Measurements from ENCODE around the gene ZFR. TPM values are rescaled to one million over a fixed set of nuclear protein-coding genes. Genes with fewer than 3 reads are reported as not detected.
"Not testable (repeated sequence)": the region's sequence is repeated elsewhere in the genome, so short reads cannot be mapped to it uniquely, and the experiment has no call there.

ZFR gene
- total RNA-seq, 1 experiment from 2014 or later = 92.0 TPM

- DNase-seq (ENCODE audit: low read depth) = no peak
Measured at GRCh38 chr5:32323741-32324140, 120.8 kb downstream of the ZFR start.

GRCh38 chr5:32322882-32323281 is 121.7 kb downstream of the ZFR start:
- DNase-seq (ENCODE audit: low read depth) = no peak

DNA sequence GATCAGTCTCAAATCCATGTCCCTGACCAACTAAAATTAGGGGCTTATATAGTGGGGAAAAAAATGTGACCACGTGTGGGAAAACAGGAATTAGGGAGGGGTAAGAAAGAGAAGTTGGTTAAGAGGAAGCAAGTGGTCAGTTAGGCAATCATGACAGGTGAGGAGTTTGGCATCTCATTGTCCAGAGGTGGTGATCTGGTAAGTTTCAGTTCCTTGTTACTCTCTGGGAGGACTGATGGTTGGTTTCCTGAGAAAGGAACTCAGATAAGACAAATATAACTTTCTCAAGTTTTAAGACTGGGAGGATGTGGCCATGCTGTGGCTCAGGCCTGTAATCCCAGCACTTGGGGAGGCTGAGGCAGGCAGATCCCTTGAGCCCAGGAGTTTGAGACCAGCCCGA is 122.8 kb downstream of the ZFR start:
- DNase-seq (ENCODE audit: low read depth) = not testable (repeated sequence)

- DNase-seq (ENCODE audit: low read depth) = no peak
Measured at GRCh38 chr5:32320576-32320975, 124.0 kb downstream of the ZFR start.

DNA sequence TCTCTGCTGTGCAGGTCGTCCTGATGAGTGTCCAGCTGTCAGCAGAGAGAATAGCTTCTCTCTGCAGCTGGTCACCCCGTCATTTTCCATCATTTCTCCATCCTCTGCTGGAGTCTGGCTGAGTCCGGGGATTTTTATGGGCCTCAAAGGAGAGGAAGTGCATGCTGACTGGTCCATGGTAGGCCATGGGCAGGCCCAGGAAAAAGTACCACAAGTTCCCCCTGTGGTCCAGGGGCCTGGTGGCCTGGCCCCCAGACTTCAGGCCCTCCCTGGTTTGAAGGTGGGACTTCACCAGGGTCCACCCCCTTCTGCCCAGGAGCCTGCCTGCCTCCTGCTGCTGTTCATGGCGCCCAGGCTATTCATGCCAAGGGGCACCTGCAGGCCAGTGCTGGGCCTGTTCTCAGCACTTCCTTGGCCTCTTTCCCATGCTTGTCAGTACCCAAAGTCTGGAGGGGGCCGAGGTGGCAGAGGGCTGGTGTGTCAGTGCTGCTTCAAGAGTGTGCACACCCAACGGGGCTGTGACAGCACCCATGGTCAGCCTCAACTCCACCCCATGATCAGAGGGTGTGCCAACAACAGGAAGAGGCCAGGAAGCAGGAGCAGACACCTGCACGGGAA is 124.5 kb downstream of the ZFR start:
- DNase-seq (ENCODE audit: low read depth) = no peak

DNA sequence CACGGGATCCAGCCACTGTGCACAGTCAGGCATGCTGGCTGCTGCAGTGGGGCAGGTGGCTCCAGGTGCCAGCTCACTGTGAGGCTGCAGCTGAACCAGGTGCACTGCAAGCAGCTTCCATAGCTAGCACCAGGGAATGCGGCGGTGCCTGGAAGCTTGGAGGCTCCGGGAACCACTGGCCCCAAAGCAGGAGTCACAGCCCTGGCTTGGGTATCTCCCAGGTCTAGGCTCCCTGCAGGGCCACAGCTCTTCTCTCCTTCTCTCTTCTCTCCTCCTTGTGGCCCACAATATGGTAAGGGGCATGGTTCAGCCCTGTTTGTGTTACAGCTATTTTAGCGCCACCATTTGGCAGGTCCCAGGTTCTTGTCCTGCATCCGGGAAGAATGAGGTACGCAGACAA is 125.1 kb downstream of the ZFR start:
- no peak for DNase-seq (ENCODE audit: low read depth)

- no peak for DNase-seq (ENCODE audit: low read depth)
Measured at GRCh38 chr5:32317041-32317440, 127.5 kb downstream of the ZFR start.

- DNase-seq (ENCODE audit: low read depth) = no peak
Measured at GRCh38 chr5:32315221-32316014, 129.1 kb downstream of the ZFR start.

GRCh38 chr5:32314658-32315057 is 129.9 kb downstream of the ZFR start:
- DNase-seq (ENCODE audit: low read depth) = no peak

- not testable (repeated sequence) for DNase-seq (ENCODE audit: low read depth)
Measured at GRCh38 chr5:32314152-32314488, 130.4 kb downstream of the ZFR start.

GRCh38 chr5:32312595-32313332 is 131.8 kb downstream of the ZFR start, which contains the start of gene MTMR12:
TSS of gene MTMR12 (minus strand) at chr5:32312939. CDS start at chr5:32312838, 101 bp downstream.
- DNase-seq (ENCODE audit: low read depth) = peak; percentile 99

DNA sequence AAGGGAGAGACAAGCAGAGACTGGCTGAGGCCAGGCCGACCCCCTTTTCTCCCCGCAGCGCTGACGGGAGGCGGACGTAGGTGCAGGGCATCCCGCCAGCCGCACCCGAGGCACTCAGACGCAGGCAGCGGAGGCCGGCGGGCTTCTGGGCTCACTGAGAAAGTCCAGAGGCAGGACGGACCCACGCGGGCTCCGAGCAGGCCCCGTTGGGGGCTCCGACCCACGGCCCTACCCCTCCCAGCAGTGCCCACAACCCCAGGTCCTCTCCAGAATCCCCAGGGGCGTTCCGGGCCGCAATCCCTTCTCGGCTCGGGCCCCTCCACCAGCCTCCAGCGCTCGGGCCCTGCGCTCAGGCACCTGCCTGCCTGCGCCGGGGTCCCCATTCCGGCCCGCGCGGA is 132.3 kb downstream of the ZFR start:
- DNase-seq (ENCODE audit: low read depth) = peak; percentile 55

GRCh38 chr5:32311404-32312196 is 132.9 kb downstream of the ZFR start:
- no peak for DNase-seq (ENCODE audit: low read depth)

DNA sequence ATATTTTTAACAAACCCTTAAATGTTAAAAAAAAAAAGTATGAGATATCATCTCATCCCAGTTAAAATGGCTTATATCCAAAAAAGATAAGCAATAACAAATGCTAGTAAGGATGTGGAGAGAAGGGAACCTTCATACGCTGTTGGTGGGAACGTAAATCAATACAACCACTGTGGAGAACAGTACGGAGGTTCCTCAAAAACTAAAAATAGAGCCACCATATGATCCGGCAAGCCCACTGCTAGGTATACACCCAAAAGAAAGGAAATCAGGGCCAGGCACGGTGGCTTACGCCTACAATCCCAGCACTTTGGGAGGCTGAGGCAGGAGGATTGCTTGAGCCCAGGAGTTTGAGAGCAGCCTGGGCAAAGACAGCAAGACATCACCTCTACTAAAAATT is 134.8 kb downstream of the ZFR start:
- no peak for DNase-seq (ENCODE audit: low read depth)

DNA sequence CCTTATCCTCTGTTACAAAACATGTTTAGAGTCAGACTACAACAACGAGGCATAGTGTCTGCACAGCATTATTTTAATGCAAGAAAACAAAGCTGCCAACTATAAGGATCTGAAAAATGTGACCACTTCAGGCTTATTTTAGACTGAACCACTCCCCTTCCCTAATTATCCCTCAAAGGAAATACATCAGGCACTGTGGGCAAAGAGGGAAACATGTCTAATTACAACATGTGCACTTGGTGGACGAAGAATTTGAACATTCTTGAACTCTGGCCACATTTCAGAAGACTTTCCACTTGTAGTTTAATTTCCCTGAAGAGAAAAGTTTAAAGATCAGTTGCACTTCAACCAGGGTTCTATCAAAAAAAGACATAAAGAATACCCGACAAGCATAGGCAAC is 135.6 kb downstream of the ZFR start:
- DNase-seq (ENCODE audit: low read depth) = no peak

GRCh38 chr5:32307769-32308194 is 136.8 kb downstream of the ZFR start:
- no peak for DNase-seq (ENCODE audit: low read depth)

DNA sequence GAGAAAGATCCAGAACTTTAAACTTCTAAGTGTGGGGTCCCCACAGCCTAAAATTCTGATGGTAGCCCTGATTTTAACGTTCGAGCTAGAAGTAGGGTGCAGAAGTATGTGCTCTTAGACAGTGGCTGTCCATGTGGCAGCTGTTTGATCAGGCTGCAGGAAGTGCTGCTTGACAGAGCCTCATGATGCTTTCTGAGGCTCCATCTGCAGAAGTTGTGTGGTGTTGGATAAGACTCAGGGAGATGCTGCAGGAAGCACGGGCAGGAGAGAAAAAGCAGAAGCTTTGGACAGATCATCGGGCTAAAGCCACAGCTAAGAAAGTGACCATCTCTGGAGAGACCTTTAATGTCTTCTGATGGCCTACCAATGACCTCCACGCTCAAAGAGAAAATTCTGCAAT is 139.9 kb downstream of the ZFR start:
- no peak for DNase-seq (ENCODE audit: low read depth)
